Thoracic aorta (tissue), 2 donors: ENCODE data around the gene NAA38. TPM values are rescaled to one million over a fixed set of nuclear protein-coding genes. Genes with fewer than 3 reads are reported as not detected.
A peak's percentile ranks its signal among the peaks of the same experiment; 100 is the strongest.

Source experiments
- ATAC-seq: fragments of 150-250 bp; one replicate; pipeline ENCODE4 v1.8.0; 2017; ENCODE audit warnings: low read depth; ENCODE audit not compliant: insufficient number of reproducible peaks, low FRiP score
- DNase-seq: peaks from one replicate; pipeline ENCODE4 v3.0.0-alpha.2; 2020; ENCODE audit warnings: low spot score
- H3K27ac ChIP-seq, 2 donors: fragments of 200-600 bp; sonication (generic); 1 replicate in 1 of 2; 2 replicates in 1 of 2; pipeline ENCODE4 v1.5.1; 2016; ENCODE audit warnings: mild to moderate bottlenecking in 2 of 2, moderate library complexity in 2 of 2
- H3K27me3 ChIP-seq: fragments of 200-600 bp; sonication (generic); replicated peaks from 2 replicates; pipeline ENCODE4 v1.6.0; 2016; ENCODE audit warnings: mild to moderate bottlenecking; ENCODE audit not compliant: insufficient read depth
- H3K36me3 ChIP-seq: fragments of 200-600 bp; sonication (generic); one replicate; pipeline ENCODE4 v1.5.1; 2016
- H3K4me1 ChIP-seq, 2 donors: fragments of 200-600 bp; sonication (generic); 1 replicate in 1 of 2; 2 replicates in 1 of 2; pipeline versions ENCODE4 v1.5.1 to v1.6.0; 2016; ENCODE audit warnings: low read depth in 2 of 2, mild to moderate bottlenecking in 1 of 2; ENCODE audit not compliant: control insufficient read depth in 1 of 2
- H3K4me3 ChIP-seq: fragments of 200-600 bp; sonication (generic); 2 replicates; pipeline ENCODE4 v1.5.1; 2016; ENCODE audit warnings: mild to moderate bottlenecking
- H3K9me3 ChIP-seq: fragments of 200-600 bp; sonication (generic); 2 replicates; pipeline ENCODE4 v1.5.1; 2016
- CTCF ChIP-seq: fragments of 200-600 bp; sonication (generic); IDR thresholded peaks from one replicate; pipeline ENCODE4 v1.5.1; 2019; ENCODE audit warnings: antibody characterized with exemption
- total RNA-seq, 2 donors: library from RNA; depleted of rRNA; stranded (reverse); fragments of >200 nt; gene quantifications; one replicate each; pipeline versions ENCODE4 v1.1.0 to v1.2.3, GENCODE V29; 2016

The NAA38 gene
- total RNA-seq, 2 donors from 2014 or later: 49.5 to 62.7 TPM

GRCh38 chr17:7837408-7838088, 19.8 kb downstream of the NAA38 start:
- no peaks in the 10 kb centered on the region for H3K9me3 ChIP-seq
- no peaks in the 10 kb centered on the region for H3K27me3 ChIP-seq
- no peak for ATAC-seq
- H3K36me3 ChIP-seq: no peaks in the 10 kb centered on the region
- no peak for DNase-seq
- peaks cover 21 to 35% of the 10 kb centered on the region in 2 donors for H3K4me1 ChIP-seq
- no peak for TF ChIP-seq CTCF
- no peak overlapping the region for H3K27ac ChIP-seq
- H3K4me3 ChIP-seq: peak overlapping the region; percentile 80

DNA sequence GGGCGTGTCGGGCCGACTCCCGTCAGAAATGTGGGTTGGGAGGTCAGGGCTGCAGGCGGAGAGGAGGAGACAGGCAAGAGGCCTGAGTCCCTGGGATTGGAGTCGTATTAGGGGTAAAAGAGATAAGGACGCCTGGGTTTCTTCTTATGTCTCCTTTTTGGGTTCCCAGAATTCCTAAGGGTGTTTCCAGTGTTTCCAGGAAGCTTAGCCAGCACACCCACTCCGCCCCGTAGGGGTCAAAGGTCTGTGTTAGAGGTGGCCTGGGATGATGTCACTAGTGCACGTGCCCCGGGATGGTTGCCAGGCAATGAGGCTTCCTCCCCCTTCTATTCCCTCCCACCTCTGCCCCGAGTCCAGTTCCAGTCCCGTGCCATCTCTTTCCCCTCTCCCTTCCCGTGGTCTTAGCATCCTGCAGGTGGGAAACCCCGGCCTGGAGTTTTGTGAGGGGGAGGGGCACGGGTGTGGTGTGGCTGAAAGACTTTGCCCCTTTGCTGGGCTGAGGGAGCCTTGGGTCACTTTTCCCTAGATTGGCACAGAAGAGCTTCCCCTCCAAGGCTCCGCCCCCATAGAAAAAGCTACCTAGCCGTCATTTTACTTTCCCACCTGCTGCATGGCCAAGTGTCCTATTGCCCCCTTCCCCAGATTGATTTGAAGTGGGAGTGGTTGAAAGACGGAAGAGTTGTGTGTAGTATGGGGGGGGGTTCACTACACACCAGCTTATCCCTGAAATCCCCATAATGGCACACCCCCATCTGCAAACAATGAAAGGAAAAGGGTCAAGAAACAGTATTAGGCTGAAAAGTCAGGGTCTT, 20.6 kb downstream of the NAA38 start:
- Histone ChIP-seq H3K36me3 (no peaks in the 10 kb centered on the region), H3K9me3 (no peaks in the 10 kb centered on the region), H3K4me1 (peaks cover 21 to 35% of the 10 kb centered on the region in 2 donors), H3K4me3 (peak overlapping the region; percentile 80), H3K27ac (peak overlapping the region; percentile 95), H3K27me3 (no peaks in the 10 kb centered on the region)
- DNase-seq: peak; percentile 74
- peak; percentile 9 for ATAC-seq
- TF ChIP-seq CTCF: no peak

DNA sequence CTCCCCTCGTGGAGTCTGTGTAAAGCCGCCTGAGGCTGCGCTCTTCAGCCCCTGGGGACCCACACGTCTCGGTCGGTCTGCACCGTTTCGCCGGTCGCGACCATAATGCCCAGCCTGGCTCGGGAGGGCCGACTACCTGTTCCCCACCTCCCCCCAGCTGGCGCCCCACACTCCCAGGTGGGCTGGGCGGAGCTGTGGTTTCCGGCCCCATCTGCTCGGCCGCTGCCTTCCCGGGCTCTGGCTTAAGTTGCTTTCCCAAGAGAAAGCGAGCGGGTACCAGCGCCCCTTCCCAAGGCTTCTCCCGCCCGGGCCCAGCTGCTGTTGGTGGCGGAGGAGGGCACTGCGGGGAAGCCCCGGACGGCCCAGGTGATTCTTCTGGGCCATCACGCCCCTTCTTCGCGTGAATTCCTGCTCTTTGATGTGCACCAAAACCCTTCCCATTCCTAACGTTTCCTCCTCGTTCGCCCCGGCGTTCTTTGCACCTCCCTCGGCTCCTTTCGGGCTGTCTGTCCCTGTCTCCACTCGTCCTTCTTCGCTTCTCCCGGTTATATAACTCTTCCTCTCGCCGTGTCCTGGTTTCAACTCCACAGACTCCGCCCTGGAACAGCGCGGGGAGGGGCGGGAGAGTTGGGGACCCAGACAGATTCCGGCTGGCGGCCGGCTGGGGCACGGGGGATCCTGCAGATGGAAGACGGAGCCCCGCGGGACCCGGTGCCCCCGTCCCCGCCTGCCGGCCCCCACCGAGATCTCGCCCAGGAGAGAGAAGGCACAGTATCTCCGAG, 21.4 kb downstream of the NAA38 start:
- no peaks in the 10 kb centered on the region for H3K9me3 ChIP-seq
- DNase-seq (no peak), ATAC-seq (no peak)
- H3K36me3 ChIP-seq: no peaks in the 10 kb centered on the region
- no peak for TF ChIP-seq CTCF
- H3K4me1 ChIP-seq: peaks cover 19 to 31% of the 10 kb centered on the region in 2 donors
- H3K4me3 ChIP-seq: peak overlapping the region; percentile 80
- H3K27ac ChIP-seq: peak overlapping the region; percentile 95
- H3K27me3 ChIP-seq: no peaks in the 10 kb centered on the region

GRCh38 chr17:7834957-7835813, 22.2 kb downstream of the NAA38 start:
- peak; percentile 62 for TF ChIP-seq CTCF
- peak; percentile 93 for DNase-seq
- peak; percentile 68 for ATAC-seq
- H3K27ac ChIP-seq: peak overlapping the region; percentile 95
- no peaks in the 10 kb centered on the region for H3K9me3 ChIP-seq
- peak overlapping the region; percentile 80 for H3K4me3 ChIP-seq
- H3K36me3 ChIP-seq: no peaks in the 10 kb centered on the region
- peaks cover 17 to 24% of the 10 kb centered on the region in 2 donors for H3K4me1 ChIP-seq
- H3K27me3 ChIP-seq: no peaks in the 10 kb centered on the region
